ENCODE data around the gene TLE4.
"Not testable (repeated sequence)": the region's sequence is repeated elsewhere in the genome, so short reads cannot be mapped to it uniquely, and the experiment has no call there.

The TLE4 gene

DNA sequence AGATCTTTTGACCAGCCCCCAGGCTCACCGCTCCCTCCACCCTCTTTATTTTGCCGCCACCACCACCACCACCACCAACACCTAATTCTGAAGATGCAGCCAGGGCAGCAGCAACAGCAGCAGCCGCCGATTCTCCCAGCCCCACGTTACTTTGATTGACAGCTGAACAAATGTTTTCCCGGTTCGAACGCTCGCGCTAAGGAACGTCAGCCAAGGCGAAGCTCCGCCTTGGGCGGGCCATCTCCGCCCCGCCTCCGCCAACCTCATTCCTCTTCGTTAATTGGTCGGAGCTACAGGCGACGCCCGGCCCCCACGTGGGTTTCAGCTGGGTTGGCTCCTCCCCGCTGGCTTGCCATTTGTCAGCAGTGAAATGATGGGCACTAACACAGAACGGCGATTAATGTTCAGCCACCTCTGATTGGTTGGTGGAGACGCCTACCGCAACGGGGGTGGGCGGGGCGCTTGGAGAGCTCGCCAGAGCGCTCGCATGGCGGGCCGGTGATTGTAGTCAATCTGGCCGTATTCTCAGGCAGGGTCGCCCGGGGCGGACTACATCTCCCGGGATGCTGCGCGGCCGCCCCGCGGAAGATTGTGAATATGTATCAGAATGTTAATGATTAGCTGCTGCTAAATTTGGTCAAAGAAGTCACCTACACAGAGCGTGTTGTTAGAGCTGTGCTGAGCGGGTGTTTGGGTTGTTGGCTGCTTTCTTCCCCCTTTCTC is at the start of gene TLE4:
Gene TLE4, plus strand, starts transcription at position 657 of the 723 bp plus-strand sequence. CDS start 826 bp downstream, outside the sequence.
- Mint-ChIP-seq H3K4me3 (peak within 1 kb of the TSS; percentile 84), H3K27ac (no peak within 1 kb of the TSS)
- intact Hi-C loops (cut with micrococcal nuclease), result loop anchor here (2.0 to 5.0 kb wide), 5 partner anchors 13 to 241 kb away; no protein-coding TSS in a partner anchor

DNA sequence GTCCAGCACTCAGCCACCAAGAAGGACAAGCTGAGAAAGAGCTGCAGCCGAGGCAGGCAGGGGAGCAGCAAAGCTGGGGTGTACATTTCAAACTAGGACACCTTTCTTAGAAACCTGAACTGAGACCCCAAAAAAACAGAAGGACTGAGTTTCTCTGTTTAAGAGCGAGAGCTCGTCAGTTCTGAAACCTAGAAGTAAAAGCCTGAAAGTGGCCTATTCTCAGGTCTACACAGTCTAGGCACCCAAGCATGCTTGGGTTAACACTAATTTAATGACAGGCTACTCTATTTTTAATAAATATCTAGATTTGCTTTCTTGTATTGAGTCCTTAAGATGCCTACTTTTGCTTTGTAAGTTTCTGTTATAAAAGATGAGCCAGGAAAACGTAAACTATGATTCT is 49.0 kb upstream of the TLE4 start:
- H3K36me3 Mint-ChIP-seq (ENCODE audit: low read depth), result no peaks in the 10 kb centered on the region
- intact Hi-C loops (cut with micrococcal nuclease), result no loop called here
- no peak overlapping the region for H3K4me3 Mint-ChIP-seq
- H3K27me3 Mint-ChIP-seq, result no peaks in the 10 kb centered on the region
- no peak overlapping the region for H3K27ac Mint-ChIP-seq
- no peaks in the 10 kb centered on the region for H3K4me1 Mint-ChIP-seq (ENCODE audit: low read depth)
- no peaks in the 10 kb centered on the region for H3K9me3 Mint-ChIP-seq

More for the DNA sequence above, at the start of gene TLE4:
- no peaks in the 10 kb centered on the region for H3K9me3 Mint-ChIP-seq
- peaks cover 11% of the 10 kb centered on the region for H3K27me3 Mint-ChIP-seq
- peaks cover 39% of the 10 kb centered on the region for H3K4me1 Mint-ChIP-seq (ENCODE audit: low read depth)
- peaks cover 24% of the 10 kb centered on the region for H3K36me3 Mint-ChIP-seq (ENCODE audit: low read depth)

DNA sequence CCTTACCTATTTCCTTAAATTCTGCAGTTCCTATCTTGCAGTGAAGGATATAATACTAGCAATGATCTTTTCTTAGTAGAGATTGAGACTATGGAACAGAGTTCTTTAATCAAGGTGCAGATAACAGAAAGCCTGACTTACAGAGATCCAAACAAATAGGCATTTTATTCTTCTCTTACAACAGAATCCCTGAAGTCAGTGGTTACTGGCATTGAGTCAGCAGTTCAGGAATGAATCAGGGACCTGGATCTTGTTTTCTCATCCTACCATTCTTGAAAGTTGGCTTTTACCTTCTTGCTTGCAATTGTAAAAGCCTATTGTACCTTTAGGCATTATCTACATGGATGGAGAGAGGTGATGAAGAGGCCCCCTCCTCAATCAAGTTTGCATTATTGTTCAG is 47.5 kb upstream of the TLE4 start:
- Mint-ChIP-seq H3K4me1 (ENCODE audit: low read depth) (no peaks in the 10 kb centered on the region), H3K4me3 (no peak overlapping the region), H3K9me3 (no peaks in the 10 kb centered on the region), H3K27ac (no peak overlapping the region), H3K27me3 (no peaks in the 10 kb centered on the region), H3K36me3 (ENCODE audit: low read depth) (no peaks in the 10 kb centered on the region)
- intact Hi-C loops (cut with micrococcal nuclease), result no loop called here

DNA sequence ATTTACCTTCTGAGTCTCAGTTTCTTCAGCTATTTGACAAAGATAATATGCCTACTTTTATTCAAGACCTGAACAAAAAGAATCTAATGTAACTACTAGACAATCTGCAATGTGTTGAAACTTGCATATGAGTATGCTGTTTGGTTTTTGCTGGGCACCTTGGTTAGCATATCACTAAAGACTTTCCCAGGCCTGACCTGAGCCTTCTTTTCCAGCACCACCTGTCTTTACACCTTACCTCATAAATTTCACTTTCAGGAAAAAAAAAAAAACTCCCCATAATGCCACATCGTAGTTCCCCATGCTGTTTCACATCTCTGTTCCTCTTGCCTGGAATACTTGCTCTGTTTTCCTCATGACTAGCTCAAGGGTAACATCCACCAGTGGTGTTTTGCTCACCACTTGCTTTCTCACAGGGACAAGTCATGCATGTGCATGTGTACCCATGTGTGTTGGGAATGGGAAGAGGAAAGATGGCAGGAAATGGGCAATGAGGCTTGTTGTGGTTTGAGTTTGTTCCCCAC is 45.6 kb upstream of the TLE4 start:
- Mint-ChIP-seq H3K27ac (no peak overlapping the region), H3K36me3 (ENCODE audit: low read depth) (no peaks in the 10 kb centered on the region), H3K9me3 (no peaks in the 10 kb centered on the region), H3K27me3 (no peaks in the 10 kb centered on the region), H3K4me3 (no peak overlapping the region), H3K4me1 (ENCODE audit: low read depth) (no peaks in the 10 kb centered on the region)
- intact Hi-C loops (cut with micrococcal nuclease), result no loop called here

DNA sequence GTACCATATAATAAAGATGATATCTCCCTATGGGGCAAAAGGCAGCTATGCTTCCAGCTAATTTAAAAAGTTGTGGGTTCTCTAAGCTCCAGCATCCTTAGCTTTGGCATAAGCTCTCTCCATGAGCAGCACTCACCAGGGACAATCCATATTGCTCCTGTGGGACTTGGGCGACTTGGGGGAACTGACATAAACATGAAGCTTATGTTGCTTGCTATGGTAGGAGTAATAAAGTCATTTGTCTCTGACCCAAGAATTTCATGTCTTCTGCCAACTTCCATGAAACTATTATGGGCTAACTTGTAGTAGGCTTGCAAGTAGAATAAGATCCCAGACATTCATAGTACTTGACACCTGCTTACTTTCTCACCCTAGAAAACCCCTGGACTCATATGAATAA is 36.2 kb upstream of the TLE4 start:
- Mint-ChIP-seq H3K27me3 (no peaks in the 10 kb centered on the region), H3K4me1 (ENCODE audit: low read depth) (no peaks in the 10 kb centered on the region)
- intact Hi-C loops (cut with micrococcal nuclease), result no loop called here

DNA sequence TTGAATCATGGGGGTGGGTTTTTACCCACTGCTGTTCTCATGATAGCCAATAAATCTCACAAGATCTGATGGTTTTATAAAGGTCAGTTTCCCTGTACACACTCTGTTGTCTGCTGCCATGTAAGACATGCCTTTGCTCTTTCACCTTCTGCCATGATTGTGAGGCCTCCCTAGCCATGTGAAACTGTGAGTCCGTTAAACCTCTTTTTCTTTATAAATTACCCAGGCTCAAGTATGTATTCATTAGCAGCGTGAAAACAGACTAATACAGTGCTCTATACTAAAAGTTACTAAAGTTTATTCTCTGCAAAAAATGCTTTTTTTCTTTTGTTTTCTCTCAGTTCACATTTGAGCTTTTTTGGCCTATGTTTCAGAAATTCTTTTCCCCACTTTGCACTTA is 33.9 kb upstream of the TLE4 start:
- H3K9me3 Mint-ChIP-seq, result peaks cover 8% of the 10 kb centered on the region
- H3K27ac Mint-ChIP-seq, result no peak overlapping the region
- H3K4me1 Mint-ChIP-seq (ENCODE audit: low read depth), result no peaks in the 10 kb centered on the region
- no peaks in the 10 kb centered on the region for H3K36me3 Mint-ChIP-seq (ENCODE audit: low read depth)
- intact Hi-C loops (cut with micrococcal nuclease), result no loop called here
- no peaks in the 10 kb centered on the region for H3K27me3 Mint-ChIP-seq
- no peak overlapping the region for H3K4me3 Mint-ChIP-seq

More for the DNA sequence above, 36.2 kb upstream of the TLE4 start:
- peaks cover 8% of the 10 kb centered on the region for H3K9me3 Mint-ChIP-seq
- no peak overlapping the region for H3K27ac Mint-ChIP-seq
- no peaks in the 10 kb centered on the region for H3K36me3 Mint-ChIP-seq (ENCODE audit: low read depth)
- no peak overlapping the region for H3K4me3 Mint-ChIP-seq

DNA sequence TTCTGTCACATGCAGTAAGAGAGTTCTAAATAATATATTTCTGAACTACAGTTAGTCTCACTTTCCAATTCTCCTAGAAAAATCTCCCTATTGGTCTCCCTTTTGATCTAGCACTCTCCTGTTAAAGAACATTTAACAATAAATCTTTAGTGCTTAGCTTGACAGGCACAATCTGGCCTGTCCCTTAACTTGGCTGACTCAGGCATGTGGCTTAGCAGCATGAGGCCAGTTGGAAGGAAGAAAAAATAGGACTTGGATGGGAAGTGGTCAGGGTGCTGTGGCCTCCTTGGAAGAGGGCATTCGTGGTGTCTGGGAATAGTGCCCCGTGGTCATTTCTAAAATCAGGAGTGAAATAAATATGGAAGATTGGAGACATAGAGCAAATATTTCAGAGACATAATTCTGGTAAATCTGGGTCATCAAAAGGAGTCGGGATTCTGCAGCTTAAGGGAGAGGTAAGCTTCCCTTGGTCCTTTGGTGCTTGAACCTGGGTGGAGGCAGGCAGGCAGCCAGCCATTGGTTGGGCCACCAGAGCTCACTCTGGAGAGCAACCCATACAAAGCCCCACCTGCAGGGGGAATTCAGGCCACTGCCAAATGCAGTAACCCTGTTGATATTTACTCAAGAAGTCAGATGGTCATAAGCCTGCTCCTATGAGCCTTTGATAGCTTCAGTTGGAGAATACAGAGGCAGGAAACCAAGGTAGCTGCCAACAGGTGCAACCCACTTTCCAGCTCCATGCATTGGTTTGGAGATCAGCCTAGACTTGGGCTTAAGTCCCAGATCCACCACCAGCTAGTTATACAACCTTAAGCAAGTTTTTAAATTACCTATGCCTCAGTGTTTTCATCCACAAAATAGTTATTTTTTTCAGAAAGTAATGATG is 28.8 kb upstream of the TLE4 start:
- Mint-ChIP-seq H3K4me1 (ENCODE audit: low read depth) (no peaks in the 10 kb centered on the region), H3K27me3 (no peaks in the 10 kb centered on the region), H3K36me3 (ENCODE audit: low read depth) (no peaks in the 10 kb centered on the region), H3K4me3 (no peak overlapping the region), H3K27ac (no peak overlapping the region), H3K9me3 (peaks cover 31% of the 10 kb centered on the region)
- intact Hi-C loops (cut with micrococcal nuclease), result no loop called here

DNA sequence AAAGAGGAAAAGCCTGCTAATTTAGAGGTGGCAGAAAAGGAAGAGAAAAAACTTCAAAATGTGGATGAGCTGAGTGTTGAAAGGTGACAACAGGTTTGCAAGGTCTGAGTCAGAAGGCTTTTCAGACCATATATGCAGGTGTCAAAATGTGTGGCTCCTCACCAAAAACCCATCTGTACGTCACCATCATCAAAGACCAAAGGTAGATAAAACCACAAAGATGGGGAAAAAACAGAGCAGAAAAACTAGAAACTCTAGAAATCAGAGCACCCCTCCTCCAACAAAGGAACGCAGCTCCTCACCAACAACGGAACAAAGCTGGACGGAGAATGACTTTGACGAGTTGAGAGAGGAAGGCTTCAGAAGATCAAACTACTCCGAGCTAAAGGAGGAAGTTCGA is 27.4 kb upstream of the TLE4 start:
- H3K36me3 Mint-ChIP-seq (ENCODE audit: low read depth); H3K27ac Mint-ChIP-seq; H3K4me3 Mint-ChIP-seq; intact Hi-C loops (cut with micrococcal nuclease); H3K4me1 Mint-ChIP-seq (ENCODE audit: low read depth); H3K27me3 Mint-ChIP-seq: not testable (repeated sequence)
- H3K9me3 Mint-ChIP-seq, result peaks cover 29% of the 10 kb centered on the region

DNA sequence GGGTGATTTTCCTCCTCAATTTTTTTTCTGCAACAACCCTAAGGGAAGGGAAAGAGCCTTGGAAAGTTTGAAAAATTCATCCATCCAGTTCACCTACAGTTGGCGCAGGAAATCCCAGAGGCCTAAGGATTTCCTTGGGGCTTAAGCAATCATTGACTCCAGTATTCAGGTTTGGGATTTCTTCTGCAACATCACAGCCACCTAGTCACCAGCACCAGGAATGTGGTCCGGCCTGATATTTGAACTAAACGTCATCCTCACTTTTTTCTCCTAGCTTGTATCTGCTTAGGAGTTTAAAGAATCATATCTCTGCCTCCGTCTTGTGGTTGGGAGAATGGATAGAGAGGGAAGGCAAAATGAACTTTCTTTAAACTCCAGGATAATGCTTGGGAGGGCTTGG is 20.2 kb upstream of the TLE4 start:
- Mint-ChIP-seq H3K36me3 (ENCODE audit: low read depth) (no peaks in the 10 kb centered on the region), H3K27me3 (no peaks in the 10 kb centered on the region), H3K27ac (no peak overlapping the region), H3K4me3 (no peak overlapping the region), H3K9me3 (peaks cover 6% of the 10 kb centered on the region), H3K4me1 (ENCODE audit: low read depth) (no peaks in the 10 kb centered on the region)
- intact Hi-C loops (cut with micrococcal nuclease), result no loop called here

DNA sequence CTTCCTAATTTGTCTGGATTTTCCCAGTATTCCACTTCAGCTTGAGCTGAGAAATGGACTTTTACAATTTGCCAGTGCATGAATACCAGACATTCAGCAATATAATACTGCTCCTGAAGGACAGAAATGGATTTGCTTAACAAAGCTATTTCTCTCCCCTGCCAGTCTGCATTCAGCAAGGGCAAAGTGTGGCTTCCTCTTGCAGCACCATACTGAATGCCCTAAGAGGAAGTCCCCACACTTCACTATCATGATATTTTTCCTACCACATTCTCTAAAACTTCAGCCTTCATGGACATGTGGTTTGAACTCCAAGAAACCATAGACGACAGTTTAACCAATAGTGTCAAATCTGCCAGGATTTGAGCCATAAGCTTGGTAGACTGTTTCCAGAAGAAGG is 19.8 kb upstream of the TLE4 start:
- Mint-ChIP-seq H3K36me3 (ENCODE audit: low read depth) (no peaks in the 10 kb centered on the region), H3K27me3 (no peaks in the 10 kb centered on the region), H3K4me1 (ENCODE audit: low read depth) (no peaks in the 10 kb centered on the region), H3K27ac (no peak overlapping the region), H3K4me3 (no peak overlapping the region), H3K9me3 (peaks cover 2% of the 10 kb centered on the region)
- intact Hi-C loops (cut with micrococcal nuclease), result no loop called here

DNA sequence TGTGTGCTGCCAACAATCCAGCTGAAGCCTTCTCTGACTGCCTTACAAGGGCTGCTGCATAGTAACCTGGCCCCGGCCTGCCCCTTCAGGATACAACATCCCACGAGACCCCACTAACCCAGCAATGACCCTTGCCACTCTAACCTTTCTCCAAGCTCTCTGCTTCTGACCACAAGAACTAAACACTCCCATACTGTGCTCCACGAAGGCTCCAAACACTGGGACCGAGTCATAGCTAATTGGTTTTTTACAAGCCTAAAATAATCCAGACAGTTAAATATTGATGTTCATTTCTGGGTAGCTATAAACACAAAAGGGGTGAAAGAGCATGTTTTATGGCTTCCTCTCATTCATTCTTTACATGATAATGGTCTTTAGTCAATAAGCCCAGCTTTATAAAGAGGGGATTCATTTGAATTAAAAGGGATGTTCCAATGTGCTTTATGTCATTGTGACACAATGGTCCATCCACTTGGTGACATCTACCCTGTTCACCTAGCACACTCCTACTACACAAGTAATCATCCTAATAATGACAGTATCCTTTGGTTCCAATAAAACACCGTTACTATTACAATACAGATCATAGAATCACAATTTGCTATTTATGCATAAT is 16.2 kb upstream of the TLE4 start:
- no peaks in the 10 kb centered on the region for H3K27me3 Mint-ChIP-seq

DNA sequence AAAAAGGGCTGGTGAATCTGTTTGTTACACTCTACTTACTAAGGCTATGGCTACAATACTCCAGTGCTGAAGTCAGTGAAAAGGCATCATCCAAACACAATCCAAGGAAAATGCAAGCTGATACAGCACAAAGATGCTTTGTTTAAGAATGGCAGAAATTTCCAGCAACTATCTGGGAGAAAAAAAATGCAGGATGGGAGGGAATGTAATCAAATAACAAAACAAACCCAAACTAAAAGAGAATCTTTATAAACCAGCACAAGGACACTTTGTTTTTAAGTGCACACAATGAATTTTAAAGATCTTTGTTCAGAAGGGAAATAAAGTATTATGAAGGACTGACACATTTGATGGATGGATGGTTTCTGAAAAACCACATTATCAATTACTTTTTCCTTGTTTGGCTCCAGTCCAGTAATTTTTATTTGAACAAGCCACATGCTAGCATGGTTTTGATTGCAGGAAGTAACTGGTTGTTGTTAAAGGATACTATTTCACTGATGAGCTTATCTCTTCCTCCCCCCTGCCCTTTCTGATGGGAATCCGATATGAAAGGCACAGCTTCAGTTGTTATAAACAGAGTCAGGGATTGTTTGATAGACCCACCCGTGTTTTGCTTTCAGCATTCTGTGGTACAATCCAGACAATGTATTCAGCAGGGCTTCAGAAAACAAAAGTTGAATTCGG is 12.1 kb upstream of the TLE4 start:
- no peaks in the 10 kb centered on the region for H3K9me3 Mint-ChIP-seq
- no peak overlapping the region for H3K27ac Mint-ChIP-seq
- intact Hi-C loops (cut with micrococcal nuclease), result loop anchor here (10.0 kb wide), 2 partner anchors 315 to 425 kb away; no protein-coding TSS in a partner anchor
- H3K27me3 Mint-ChIP-seq, result no peaks in the 10 kb centered on the region
- no peak overlapping the region for H3K4me3 Mint-ChIP-seq
- H3K36me3 Mint-ChIP-seq (ENCODE audit: low read depth), result no peaks in the 10 kb centered on the region
- H3K4me1 Mint-ChIP-seq (ENCODE audit: low read depth), result no peaks in the 10 kb centered on the region

More for the DNA sequence above, 16.2 kb upstream of the TLE4 start:
- Mint-ChIP-seq H3K27ac (no peak overlapping the region), H3K4me1 (ENCODE audit: low read depth) (no peaks in the 10 kb centered on the region), H3K4me3 (no peak overlapping the region), H3K9me3 (no peaks in the 10 kb centered on the region), H3K36me3 (ENCODE audit: low read depth) (no peaks in the 10 kb centered on the region)
- intact Hi-C loops (cut with micrococcal nuclease), result no loop called here

DNA sequence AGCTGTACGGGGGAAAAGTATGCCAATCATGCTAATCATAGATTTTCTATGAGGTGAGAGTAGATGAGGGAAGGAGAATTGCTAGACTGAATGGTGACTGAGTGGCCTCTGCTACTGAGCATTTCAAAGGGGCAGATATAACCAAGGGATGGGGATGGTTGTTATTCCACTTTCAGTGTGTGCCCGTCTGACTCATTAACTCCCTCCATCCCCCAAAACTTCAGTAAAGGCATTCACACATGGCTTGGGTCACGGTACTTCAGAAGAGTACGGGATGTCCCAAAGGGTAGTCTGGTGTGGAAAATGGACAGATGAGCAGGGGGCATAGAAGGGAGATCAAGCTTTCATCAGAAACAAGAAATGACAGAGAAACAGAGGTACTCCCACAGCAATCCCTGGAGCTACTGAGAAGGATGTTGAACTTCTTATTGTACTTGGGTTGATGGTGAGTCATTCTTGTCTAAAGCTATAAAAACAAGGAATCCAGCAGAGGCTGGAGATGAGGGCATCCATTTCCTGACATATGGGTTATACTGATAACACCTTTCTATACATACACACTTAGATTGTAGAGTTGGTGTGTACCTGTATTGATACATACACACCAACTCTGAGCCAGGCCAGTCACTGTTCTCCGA is 8.9 kb upstream of the TLE4 start:
- no peaks in the 10 kb centered on the region for H3K27me3 Mint-ChIP-seq
- H3K4me3 Mint-ChIP-seq, result no peak overlapping the region
- no peaks in the 10 kb centered on the region for H3K4me1 Mint-ChIP-seq (ENCODE audit: low read depth)
- no peaks in the 10 kb centered on the region for H3K9me3 Mint-ChIP-seq
- intact Hi-C loops (cut with micrococcal nuclease), result loop anchor here (10.0 kb wide), 2 partner anchors 312 to 428 kb away; no protein-coding TSS in a partner anchor
- no peak overlapping the region for H3K27ac Mint-ChIP-seq
- no peaks in the 10 kb centered on the region for H3K36me3 Mint-ChIP-seq (ENCODE audit: low read depth)
